ENCODE results near the gene HOXA7. TPM values are rescaled to one million over a fixed set of nuclear protein-coding genes. Genes with fewer than 3 reads are reported as not detected.

The HOXA7 gene
- total RNA-seq, 6 experiments from 2014 or later: not detected

DNA sequence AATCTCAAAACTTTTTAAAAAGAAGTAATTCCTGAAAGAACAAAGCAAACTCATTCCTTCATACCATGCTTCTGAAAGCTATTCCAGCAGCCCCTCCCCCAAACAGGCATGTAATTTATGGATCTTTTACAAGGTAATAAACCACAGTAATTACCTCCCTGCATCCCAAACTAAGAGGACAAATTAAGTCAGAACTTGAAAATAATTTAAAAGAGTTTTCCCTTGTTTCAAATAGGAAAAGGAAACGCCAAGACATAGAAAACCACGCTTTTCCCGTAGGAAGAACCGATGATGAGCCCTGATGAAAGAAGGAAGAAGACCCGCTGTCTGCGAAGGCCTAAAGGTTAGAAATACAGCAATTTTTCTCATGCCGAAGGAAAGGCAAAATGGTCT, 34.8 kb downstream of the HOXA7 start:
- intact Hi-C loops (cut with DNase I): no loop called here

DNA sequence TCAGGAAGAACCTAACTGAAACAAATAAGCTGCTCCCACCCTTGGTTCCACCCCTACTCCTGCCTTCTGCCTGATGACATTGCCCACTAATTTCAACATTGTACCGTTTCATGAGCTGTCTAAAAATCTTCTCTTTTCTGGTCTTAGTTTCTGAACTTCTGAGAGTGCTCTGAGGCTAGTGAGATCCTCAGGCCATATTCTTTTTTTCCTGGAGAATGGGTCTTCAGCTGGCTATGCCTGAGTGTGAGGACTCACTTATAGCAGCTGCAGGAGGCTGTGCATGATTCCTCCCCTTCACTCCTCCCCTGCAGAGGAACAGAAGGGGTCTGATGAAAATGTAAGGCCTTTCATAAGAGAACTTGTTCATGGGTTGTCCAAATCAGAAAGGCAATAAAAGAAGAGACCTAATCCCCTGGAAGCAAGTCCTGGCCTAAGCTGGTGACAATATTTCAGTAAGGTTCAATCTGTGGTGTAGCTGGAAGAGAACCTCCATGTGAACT, 37.0 kb downstream of the HOXA7 start:
- H3K4me3 ChIP-seq: no peak overlapping the region
- no peak for ATAC-seq
- H3K36me3 ChIP-seq: no peaks in the 10 kb centered on the region
- H3K4me1 ChIP-seq: peaks cover 0 to 18% (median 3%) of the 10 kb centered on the region in 4 donors
- 58% methylated on average over 1 of the region's 1 CpG for WGBS (ENCODE audit: insufficient coverage, low coverage, low lambda C conversion rate, missing lambda C conversion rate)
- intact Hi-C loops (cut with DNase I): no loop called here
- no peak overlapping the region for H3K27ac ChIP-seq
- peaks cover 0 to 16% of the 10 kb centered on the region in 2 donors for H3K27me3 ChIP-seq
- H3K9me3 ChIP-seq: no peaks in the 10 kb centered on the region
- no peak for DNase-seq
- no peak for TF ChIP-seq POLR2A (IDR thresholded peaks at IDR 0.05)
- TF ChIP-seq, protein P1, sequence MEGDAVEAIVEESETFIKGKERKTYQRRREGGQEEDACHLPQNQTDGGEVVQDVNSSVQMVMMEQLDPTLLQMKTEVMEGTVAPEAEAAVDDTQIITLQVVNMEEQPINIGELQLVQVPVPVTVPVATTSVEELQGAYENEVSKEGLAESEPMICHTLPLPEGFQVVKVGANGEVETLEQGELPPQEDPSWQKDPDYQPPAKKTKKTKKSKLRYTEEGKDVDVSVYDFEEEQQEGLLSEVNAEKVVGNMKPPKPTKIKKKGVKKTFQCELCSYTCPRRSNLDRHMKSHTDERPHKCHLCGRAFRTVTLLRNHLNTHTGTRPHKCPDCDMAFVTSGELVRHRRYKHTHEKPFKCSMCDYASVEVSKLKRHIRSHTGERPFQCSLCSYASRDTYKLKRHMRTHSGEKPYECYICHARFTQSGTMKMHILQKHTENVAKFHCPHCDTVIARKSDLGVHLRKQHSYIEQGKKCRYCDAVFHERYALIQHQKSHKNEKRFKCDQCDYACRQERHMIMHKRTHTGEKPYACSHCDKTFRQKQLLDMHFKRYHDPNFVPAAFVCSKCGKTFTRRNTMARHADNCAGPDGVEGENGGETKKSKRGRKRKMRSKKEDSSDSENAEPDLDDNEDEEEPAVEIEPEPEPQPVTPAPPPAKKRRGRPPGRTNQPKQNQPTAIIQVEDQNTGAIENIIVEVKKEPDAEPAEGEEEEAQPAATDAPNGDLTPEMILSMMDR (IDR thresholded peaks at IDR 0.05): no peak

More for the DNA sequence above, 34.8 kb downstream of the HOXA7 start:
- ATAC-seq: no peak
- Histone ChIP-seq H3K36me3 (no peaks in the 10 kb centered on the region), H3K27me3 (peaks cover 0 to 17% of the 10 kb centered on the region in 2 donors), H3K4me1 (peaks cover 0 to 18% (median 3%) of the 10 kb centered on the region in 4 donors), H3K27ac (no peak overlapping the region), H3K9me3 (no peaks in the 10 kb centered on the region), H3K4me3 (no peak overlapping the region)
- no peak for TF ChIP-seq POLR2A (IDR thresholded peaks at IDR 0.05)
- TF ChIP-seq, protein P1 (IDR thresholded peaks at IDR 0.05): no peak
- DNase-seq: no peak
- 42% methylated on average over 6 of the region's 7 CpGs for WGBS (ENCODE audit: insufficient coverage, low coverage, low lambda C conversion rate, missing lambda C conversion rate)

DNA sequence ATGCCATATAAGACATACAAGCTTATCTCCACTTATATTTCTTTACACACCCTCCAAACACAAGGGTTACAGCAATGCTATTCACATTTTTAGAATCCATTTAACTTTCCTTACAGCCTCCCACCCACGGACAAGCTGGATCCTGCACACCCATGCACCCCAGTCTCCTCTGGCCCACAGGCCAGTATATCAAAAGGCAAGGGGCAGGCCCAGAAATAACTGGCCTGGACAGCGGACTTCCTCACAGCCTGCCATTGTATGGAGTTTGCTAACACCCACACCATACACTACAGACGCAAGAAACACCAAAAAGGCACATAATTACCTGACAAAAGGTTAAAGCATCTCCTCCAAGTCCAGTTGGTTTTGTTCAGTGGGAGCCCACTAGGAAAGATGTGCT, 37.9 kb downstream of the HOXA7 start:
- no peak for TF ChIP-seq POLR2A (IDR thresholded peaks at IDR 0.05)
- TF ChIP-seq, protein P1 (IDR thresholded peaks at IDR 0.05): no peak
- intact Hi-C loops (cut with DNase I): no loop called here
- H3K27me3 ChIP-seq: peaks cover 0 to 7% of the 10 kb centered on the region in 2 donors
- no peaks in the 10 kb centered on the region for H3K36me3 ChIP-seq
- H3K4me1 ChIP-seq: peaks cover 0 to 18% (median 3%) of the 10 kb centered on the region in 4 donors
- WGBS (ENCODE audit: insufficient coverage, low coverage, low lambda C conversion rate, missing lambda C conversion rate): 51% methylated on average over 3 of the region's 3 CpGs
- no peaks in the 10 kb centered on the region for H3K9me3 ChIP-seq
- ATAC-seq (no peak), DNase-seq (no peak)
- no peak overlapping the region for H3K27ac ChIP-seq
- no peak overlapping the region for H3K4me3 ChIP-seq

GRCh38 chr7:27117887-27118491, 38.5 kb downstream of the HOXA7 start:
- Histone ChIP-seq H3K27ac (no peak overlapping the region), H3K9me3 (no peaks in the 10 kb centered on the region), H3K4me3 (no peak overlapping the region), H3K27me3 (peaks cover 0 to 6% of the 10 kb centered on the region in 2 donors), H3K36me3 (no peaks in the 10 kb centered on the region), H3K4me1 (peaks cover 0 to 18% (median 3%) of the 10 kb centered on the region in 4 donors)
- WGBS (ENCODE audit: insufficient coverage, low coverage, low lambda C conversion rate, missing lambda C conversion rate): 48% methylated on average over 18 of the region's 19 CpGs
- no peak for DNase-seq
- ATAC-seq: peak; percentile 6 to 53 (median 26)
- intact Hi-C loops (cut with DNase I): no loop called here
- TF ChIP-seq, protein P1 (IDR thresholded peaks at IDR 0.05): no peak
- TF ChIP-seq POLR2A (IDR thresholded peaks at IDR 0.05): no peak
